GM19239 (cell line): ENCODE measurements around the gene CENPU.
"Not testable (repeated sequence)": the region's sequence is repeated elsewhere in the genome, so short reads cannot be mapped to it uniquely, and the experiment has no call there.

Source experiments
- DNase-seq: peaks from one replicate; pipeline ENCODE4 v3.0.0; 2011; ENCODE audit warnings: low spot score; ENCODE audit not compliant: insufficient read length
- FAIRE-seq: peaks from 2 replicates; lab custom pipeline; 2011; peaks lifted over from hg19 to GRCh38; lab: Jason Lieb, UNC

CENPU gene

DNA sequence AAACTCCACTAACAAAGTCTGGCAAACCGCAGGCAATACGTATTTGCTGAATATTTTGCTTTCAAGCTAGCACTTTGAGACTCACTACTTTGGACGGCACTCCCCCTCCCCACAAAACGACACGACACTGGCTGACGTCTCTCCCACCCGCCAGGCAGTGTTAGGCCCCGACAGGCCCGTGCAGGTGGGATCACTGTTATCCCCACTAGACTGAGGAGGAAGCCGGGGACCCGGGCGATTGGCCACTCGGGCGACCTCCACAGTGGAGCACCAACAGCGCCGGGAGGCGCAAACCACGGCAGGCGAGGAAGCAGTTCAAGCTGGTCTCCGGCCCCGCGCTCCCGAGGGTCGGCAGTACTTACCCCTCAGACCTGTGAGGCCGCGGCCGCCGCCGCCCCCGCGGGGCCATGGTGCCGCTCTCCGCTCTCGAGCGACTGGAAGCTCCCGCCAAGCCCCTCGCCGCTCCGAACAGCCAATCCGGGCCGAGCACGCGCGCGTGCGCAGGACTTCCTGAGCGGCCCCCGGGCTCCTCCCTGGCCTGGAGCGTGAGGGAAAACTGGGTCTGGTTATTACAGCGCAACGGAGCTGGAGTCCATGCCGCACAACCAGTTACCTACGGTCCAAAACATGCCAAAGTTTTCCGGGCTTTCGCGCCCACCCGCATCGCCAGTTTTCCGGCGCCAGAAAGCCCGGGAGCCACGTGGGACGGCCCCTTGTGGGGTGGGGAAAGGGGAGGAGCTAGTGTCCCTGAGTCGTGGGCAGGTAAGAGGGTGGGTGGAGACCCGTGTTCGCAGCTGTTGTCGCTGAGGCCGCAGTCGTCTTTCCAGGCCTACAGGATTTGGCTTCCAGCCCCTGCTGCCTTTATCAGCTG, at the start of gene CENPU:
Gene CENPU (minus strand): TSS at position 443 of the 871 bp plus-strand sequence. CDS start 34 bp downstream, at position 409.
- peak; percentile 96 for DNase-seq
- FAIRE-seq: peak; percentile 99

DNA sequence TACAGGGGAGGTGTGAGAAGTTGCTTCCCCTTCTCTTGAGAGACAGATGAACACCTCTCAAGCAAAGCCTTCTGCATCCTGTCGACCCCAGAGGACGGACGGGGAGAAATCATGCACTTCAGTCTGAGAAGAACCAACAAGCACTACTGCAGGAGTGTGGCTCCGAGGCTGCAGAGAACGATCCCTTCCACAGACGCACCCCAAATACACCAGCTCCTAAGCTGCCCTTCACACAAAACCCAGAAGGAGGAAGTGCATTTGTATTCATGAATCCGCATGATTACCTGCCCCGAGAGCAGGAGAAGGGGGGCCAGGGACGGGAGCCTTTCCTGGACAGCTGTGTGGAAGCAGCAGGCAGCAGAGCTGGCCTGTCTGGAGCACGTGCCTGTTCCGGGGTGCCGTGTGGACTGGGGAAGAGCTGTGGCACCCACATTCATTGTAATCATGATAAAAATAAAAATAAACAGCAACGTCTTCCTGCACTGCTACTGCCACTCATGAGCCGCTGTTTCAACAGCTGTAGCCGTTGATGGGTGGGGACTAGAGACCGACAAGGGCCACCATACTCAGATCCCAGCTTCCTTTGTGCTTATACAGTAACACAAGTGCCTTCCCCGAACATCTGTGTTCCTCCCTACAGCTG, 49.0 kb upstream of the CENPU start:
- peak; percentile 64 for FAIRE-seq
- no peak for DNase-seq

GRCh38 chr4:184779160-184779559, 45.3 kb upstream of the CENPU start:
- FAIRE-seq: not testable (repeated sequence)

DNA sequence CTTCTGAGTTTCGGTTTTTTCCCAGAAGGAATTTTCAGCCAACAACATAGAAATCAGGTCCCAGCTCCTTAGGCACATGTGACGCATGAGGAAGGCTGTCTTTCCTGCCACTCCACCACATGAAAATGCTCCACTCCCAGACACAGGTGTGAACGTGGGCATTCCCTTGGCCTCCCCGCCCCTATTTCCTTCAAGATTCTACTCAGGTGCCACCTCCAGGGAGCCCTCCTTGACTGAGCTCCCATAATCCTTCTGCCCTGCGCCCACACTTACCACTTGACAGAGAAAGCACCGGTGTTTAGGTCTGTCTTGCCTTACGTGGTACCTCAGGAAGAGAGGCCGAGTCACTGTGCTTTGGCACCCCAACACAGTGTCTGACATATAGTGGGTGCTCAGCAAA, 44.4 kb upstream of the CENPU start:
- no peak for FAIRE-seq
- DNase-seq: no peak

More at GRCh38 chr4:184779160-184779559, 45.3 kb upstream of the CENPU start:
- DNase-seq: not testable (repeated sequence)

DNA sequence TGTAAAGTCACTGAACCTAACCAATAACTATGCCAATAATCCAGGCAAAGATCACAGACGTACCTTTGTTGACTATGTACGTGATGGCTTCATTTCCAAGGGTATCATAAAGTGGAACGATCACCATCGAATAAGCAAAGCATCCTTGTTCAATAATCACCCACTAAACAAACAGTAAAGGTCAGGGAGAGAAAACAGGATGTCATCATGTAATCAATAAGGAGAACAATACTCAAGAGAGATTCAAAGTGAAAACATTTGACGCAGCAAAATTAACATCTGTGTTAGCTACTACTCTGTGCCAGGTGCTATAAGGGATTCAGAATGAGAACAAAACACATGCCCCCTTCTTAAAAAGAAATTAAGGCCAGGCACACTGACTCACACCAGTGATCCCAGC, 42.9 kb upstream of the CENPU start:
- FAIRE-seq (no peak), DNase-seq (no peak)

- FAIRE-seq (no peak), DNase-seq (no peak)
These were observed 42.1 kb upstream of the CENPU start for GRCh38 chr4:184775854-184776555.

GRCh38 chr4:184774152-184774551, 40.3 kb upstream of the CENPU start:
- no peak for DNase-seq
- no peak for FAIRE-seq

DNA sequence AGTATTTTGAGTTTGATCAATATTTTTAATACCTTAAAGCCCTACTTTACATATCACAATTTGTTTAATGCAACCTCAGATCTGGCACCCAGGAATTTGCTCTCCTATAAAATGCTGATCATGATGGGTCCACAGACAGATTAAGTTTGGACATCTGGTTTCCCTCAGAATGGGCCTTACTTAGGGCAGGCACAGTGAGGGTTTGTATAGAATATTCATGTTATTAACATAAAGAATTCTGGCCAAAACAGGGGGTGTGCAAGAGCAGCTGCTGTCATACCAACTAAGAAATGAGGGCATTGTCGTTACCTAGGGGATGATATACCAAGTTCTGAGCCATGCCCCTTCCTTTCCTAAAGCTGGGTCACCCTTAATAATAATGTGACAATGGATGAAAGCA, 37.5 kb upstream of the CENPU start:
- DNase-seq (no peak), FAIRE-seq (no peak)

DNA sequence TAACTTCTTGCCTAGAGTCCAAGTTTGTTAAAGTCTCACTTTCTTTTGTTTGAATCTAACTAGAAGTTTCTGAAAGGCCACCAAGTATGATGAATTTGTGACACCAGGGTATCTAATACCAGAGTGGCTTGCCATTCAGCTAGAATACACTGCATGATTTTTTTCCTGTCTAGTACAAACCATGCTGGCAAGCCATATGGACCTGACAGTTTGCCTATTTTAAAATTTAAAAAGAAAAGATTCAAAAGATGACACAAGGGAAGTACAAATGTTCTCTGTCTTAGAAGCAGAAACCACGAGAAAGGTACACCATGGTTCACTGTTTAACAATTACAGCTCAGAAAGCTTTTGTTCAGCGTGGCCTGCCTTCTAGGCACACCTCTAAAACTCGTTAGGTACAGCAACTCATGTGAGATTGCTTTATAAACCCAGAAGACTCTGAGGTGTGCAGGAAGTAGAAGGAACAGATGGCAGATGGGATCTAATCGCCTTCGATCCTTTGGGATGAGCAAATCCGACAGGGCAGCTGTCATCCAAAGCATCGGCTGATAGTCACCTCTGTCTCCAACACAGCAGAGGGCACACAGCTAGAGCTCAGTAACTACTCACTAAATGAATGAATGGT, 35.4 kb upstream of the CENPU start:
- FAIRE-seq (peak; percentile 49), DNase-seq (no peak)

DNA sequence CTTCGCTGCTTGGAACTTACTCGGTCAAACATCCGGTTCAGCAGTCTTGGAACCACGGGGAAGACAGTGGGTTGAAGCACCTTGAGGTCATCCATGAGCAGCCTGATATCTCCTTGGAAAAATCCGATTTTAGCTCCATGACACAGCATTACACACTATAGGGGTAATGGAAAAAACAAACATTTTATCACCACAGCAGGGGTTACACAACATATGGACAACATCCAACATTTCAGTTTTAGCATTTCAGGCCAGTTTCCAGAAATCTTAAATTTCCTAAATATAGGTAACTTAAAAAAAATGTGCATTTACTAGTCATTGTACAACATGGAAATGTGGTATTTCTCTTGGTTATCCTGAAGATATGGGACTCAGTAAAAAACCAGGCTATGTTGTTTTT, 34.4 kb upstream of the CENPU start:
- DNase-seq (no peak), FAIRE-seq (no peak)

- DNase-seq (no peak), FAIRE-seq (no peak)
These were observed 32.5 kb upstream of the CENPU start for GRCh38 chr4:184766446-184766845.

- FAIRE-seq (no peak), DNase-seq (no peak)
These were observed 31.8 kb upstream of the CENPU start for GRCh38 chr4:184765473-184766340.

DNA sequence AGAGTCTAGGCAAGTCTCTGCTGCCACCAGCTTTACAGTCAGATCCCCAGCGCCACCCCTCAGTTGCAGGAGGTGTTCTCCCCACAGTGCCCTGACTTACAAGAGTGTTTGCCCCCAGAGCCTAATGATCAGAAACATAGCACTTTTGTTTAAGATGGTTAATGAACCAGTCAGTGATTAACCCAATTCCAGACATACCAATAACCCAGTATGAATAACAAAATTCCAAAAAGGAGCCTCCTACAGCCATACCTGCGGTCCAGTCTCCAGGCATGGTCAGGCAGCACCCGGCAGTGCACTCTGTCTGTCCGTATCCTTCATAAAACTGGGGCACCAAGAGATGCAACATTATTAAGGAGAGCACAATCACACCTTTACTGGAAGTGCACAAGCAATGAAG, 30.7 kb upstream of the CENPU start:
- no peak for FAIRE-seq
- DNase-seq: no peak

GRCh38 chr4:184763150-184763780, 29.4 kb upstream of the CENPU start:
- DNase-seq (no peak), FAIRE-seq (no peak)

GRCh38 chr4:184762100-184762499, 28.2 kb upstream of the CENPU start:
- peak; percentile 47 for DNase-seq
- FAIRE-seq: peak; percentile 92

- DNase-seq: no peak
- FAIRE-seq: no peak
These were observed 26.8 kb upstream of the CENPU start for GRCh38 chr4:184760681-184761080.

DNA sequence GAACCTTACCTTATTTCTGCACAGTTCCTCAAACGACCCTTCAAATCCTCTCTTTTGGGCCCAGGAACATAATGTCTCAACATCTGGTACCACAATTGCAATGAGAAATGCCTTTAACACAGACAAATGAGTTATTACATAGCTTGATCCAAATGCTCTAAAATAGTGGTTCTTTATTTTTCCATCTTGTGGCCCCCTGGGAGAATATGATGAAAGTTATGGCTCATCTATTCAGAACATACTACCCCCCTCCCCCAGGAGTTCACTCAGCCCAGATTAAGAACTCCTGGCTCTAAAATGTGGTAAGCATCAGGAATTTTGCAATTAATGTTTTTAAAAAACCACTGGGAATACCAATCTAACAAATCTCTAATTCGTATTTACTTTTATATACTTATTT, 23.9 kb upstream of the CENPU start:
- DNase-seq (no peak), FAIRE-seq (no peak)

GRCh38 chr4:184756399-184756798, 22.5 kb upstream of the CENPU start:
- DNase-seq: no peak
- FAIRE-seq: no peak

GRCh38 chr4:184755278-184755677, 21.4 kb upstream of the CENPU start:
- FAIRE-seq: no peak

More at GRCh38 chr4:184755278-184755677, 21.4 kb upstream of the CENPU start:
- no peak for DNase-seq
